Chondrocyte (in vitro differentiated cells): ENCODE data around the gene TMEM92. TPM values are rescaled to one million over a fixed set of nuclear protein-coding genes. Genes with fewer than 3 reads are reported as not detected.

Source experiments
- total RNA-seq: library from RNA; stranded (reverse); gene quantifications from 3 replicates; pipeline ENCODE4 v1.2.1, GENCODE V29; 2021

TMEM92 gene
- total RNA-seq, 1 donor from 2014 or later = 1.6 TPM

Other genes starting within 250 kb of the TMEM92 start
- gene ITGA3, start 218.4 kb upstream of the TMEM92 start, total RNA-seq = 85.8 to 236 TPM (median 216 TPM) in 3 replicates
- 28.9 to 38.0 TPM (median 31.1 TPM) in 3 replicates for gene PDK2, start 179.1 kb upstream of the TMEM92 start, total RNA-seq
- gene SAMD14, start 144.3 kb upstream of the TMEM92 start, total RNA-seq = 26.0 to 29.4 TPM (median 27.6 TPM) in 3 replicates
- 75.4 to 84.2 TPM (median 79.3 TPM) in 3 replicates for gene PPP1R9B, start 123.8 kb upstream of the TMEM92 start, total RNA-seq
- 0.85 to 5.5 TPM (median 1.3 TPM) in 3 replicates for gene SGCA, start 108.5 kb upstream of the TMEM92 start, total RNA-seq
- gene COL1A1, start 72.8 kb upstream of the TMEM92 start, total RNA-seq = 34,852 to 36,120 TPM (median 35,333 TPM) in 3 replicates
- gene XYLT2, start 71.7 kb downstream of the TMEM92 start, total RNA-seq = 33.5 to 34.1 TPM (median 33.7 TPM) in 3 replicates
- gene MRPL27, start 98.7 kb downstream of the TMEM92 start, total RNA-seq = 48.7 to 61.4 TPM (median 49.8 TPM) in 3 replicates
- 1.9 to 6.8 TPM (median 2.5 TPM) in 3 replicates for gene EME1, start 98.8 kb downstream of the TMEM92 start, total RNA-seq
- 144 to 162 TPM (median 148 TPM) in 3 replicates for gene LRRC59, start 123.1 kb downstream of the TMEM92 start, total RNA-seq
- gene ACSF2, start 151.8 kb downstream of the TMEM92 start, total RNA-seq = 17.4 to 22.5 TPM (median 19.9 TPM) in 3 replicates
- 0.12 TPM in 1 of 3 replicates, not detected in the others for gene CHAD, start 194.4 kb downstream of the TMEM92 start, total RNA-seq
- gene RSAD1, start 204.4 kb downstream of the TMEM92 start, total RNA-seq = 28.6 to 33.4 TPM (median 29.8 TPM) in 3 replicates
- 0.99 to 1.2 TPM (median 1.00 TPM) in 3 replicates for gene MYCBPAP, start 234.0 kb downstream of the TMEM92 start, total RNA-seq